Measurements from ENCODE around the gene TUBA8.
"Not testable (repeated sequence)": the region's sequence is repeated elsewhere in the genome, so short reads cannot be mapped to it uniquely, and the experiment has no call there.

The TUBA8 gene

DNA sequence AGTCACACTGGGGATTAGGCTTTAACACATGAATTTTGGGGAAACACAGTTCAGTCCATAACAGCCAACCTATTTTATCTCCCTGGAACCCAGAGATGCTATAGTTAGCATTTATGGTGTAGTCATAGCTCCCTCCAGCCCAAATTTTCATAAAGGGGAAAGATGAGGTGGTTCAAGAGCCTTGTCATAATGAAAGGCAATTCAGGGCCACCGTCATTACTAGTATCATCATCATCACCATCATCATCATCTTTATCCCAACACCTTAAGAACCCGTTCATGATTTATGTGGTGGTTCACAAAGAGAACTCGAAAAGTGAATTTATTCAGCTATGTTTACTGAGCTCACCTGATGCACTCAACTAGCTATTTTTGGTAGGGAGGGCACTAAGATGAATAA, 2.4 kb upstream of the TUBA8 start:
- DNase-seq, result no peak

DNA sequence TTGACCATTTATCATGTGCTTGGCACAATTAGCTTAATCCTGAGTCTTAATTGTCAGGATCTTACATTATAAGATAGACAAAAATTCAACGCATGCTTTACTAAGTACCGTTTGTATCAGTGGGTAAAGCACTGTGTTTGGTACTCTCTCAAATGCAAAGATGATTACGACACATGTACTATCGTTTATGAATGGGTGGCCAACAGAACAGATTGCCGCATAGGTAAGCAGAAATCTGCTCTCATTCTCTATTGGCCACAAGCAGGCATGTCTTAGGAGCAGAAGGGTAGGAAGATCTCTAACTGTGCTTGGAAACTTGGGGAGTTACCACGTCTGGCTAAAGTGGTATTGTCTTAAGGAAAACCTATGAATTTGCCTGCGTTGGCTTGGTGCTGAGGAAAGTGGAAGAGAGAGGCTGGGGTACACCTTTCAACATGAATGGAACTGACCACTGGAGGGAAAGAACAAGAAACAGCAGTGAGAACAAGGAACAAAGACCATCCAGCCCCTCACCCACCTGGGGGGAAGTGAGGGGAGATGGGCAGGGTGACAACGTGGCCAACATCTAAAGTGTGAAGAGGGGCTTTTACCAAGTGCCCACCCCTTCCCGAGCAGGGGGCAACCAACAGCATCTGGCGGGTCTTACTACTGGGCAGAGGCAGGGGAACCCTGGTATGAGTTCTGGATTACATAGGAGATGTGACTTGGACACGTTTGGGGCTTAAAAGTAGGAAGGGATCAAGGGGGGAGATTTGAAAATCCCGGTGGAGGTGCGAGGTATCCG, 1.0 kb upstream of the TUBA8 start:
- no peak for DNase-seq

DNA sequence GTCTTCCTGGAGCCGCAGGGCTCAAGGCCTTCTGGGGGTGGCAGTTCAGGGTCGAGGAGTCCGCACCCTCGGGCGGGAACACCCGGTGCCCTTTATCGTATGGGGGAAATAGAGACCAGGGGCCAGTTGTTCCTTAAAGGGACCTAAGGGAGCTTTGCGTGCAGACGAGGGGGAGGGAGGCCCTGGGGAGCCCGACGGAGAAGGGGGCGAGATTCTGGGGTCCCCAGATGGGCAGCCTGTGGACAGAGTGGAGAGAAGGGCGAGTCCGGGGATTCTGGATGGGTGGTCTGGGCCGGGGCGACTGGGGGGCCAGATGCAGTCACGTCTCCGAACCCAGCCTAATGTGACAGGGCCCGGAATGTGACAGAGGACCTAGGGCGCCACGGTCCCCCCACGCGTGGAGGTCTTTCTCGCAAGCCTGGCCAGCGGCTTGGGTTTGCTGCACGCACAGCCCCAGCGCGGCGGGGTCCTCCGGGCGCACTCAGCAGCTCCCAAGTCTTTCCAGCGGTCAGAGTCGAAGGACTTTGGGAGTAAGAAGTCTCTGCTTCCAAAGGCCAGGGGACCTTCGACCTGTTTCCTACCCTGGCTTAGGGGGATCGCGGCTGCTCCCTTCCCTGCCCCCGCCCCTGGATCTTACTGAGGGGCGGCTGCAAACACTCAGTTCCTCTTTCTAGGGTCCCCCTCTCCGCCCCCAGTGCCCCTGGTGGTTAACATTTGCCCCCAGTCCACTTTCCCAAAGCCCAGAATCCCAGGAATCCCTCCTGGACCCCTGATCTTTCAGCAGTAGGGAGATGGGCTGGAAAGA, 547 bp downstream of the TUBA8 start:
- DNase-seq, result no peak

DNA sequence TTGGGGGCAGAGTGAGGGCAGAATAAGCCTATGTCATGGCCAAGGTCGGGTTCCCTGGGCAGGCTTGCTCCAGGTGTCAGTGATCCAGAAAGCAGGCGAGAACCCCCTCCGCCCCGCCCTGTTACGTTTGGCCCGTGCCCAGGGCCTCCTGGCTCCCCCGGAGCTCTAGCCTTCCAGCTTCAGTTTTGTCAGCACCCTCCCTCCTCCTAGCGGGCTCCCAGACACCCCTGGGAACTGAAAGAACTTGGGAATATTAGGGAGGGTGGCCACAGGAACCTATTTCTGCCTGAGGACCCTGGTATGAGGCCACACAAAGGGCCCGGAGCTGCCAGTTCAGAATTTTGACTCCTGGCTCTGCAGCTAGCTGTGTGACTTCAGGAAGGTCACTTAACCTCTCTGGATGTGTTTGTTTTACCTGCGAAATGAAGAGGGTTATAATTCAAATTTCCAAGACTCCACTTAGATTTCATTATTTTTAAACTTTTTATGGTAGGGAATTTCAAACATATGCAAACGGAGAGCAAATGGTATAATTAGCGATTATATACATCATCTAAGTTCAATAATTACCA, 1.2 kb downstream of the TUBA8 start:
- DNase-seq, result no peak

DNA sequence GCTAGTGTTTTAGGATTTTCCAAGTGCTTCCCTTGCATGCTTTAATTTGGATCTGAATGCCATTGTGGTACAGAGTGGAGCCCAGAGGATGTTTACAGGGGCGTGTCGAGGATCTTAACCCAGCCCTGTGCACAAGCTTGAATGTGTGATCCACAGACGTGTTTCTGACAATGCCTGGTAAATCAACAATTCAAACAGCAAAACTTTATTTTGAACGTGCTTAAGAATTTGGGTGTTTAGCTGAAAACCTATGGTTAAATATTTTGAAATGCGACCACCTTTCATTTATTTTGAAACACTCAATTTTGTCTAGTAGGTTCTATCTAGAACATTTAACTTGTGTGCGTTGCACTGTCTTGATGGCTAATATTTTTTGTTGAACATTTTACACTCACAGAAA, 1.8 kb downstream of the TUBA8 start:
- DNase-seq, result no peak

DNA sequence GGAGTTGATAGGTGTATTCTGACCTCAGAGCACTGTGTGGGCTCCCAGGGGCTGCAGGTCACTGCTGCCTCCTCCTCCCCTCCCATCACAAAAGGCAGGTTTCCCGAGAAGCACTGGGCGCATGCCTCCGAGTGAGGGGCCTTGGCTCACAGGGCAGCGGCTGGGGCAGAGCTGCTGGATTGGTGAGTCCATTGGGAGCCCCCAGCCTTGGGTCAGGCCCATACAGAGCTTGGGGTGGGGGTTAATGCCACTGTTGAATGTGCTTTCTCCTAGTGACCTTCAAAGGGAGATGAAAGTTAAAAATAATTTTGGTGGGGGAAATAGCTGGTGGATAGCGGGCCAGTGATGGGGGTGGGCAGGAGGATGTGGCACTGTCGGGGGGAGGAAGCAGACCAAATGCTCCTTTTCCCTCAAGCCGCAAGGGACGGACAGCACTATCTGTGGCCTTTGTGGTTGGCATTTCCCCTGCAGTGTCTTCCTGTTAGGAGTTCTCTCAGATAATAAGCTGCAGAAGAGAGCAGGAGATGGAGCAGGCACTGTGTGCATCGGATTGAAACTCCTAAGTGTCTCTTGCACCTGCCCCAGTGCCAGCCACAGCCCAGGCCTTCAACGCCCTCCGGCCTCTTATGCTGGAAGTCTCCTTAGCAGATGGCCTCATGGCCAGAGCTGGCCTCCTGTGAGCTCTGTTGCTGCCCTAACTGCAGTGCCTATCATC, 3.2 kb downstream of the TUBA8 start:
- DNase-seq, result no peak

DNA sequence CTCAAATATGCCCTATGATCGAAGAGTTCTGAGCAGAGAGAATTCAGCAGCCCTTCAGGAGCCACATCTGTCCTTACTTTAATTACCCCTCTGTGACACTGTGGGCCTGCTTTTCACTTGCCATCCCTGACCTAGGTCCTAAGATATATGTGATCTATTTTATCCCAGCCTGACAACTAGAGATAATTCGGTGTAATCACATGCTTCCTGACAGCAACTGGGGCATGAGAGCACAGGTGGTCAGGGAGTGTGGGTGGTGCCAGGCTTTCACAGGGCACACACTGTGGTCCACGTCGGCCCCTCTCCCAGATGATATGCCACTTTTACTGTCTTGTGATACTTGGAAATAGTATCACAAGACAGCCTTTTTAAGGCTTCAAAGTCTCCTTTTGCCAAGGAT, 3.9 kb downstream of the TUBA8 start:
- DNase-seq, result no peak

DNA sequence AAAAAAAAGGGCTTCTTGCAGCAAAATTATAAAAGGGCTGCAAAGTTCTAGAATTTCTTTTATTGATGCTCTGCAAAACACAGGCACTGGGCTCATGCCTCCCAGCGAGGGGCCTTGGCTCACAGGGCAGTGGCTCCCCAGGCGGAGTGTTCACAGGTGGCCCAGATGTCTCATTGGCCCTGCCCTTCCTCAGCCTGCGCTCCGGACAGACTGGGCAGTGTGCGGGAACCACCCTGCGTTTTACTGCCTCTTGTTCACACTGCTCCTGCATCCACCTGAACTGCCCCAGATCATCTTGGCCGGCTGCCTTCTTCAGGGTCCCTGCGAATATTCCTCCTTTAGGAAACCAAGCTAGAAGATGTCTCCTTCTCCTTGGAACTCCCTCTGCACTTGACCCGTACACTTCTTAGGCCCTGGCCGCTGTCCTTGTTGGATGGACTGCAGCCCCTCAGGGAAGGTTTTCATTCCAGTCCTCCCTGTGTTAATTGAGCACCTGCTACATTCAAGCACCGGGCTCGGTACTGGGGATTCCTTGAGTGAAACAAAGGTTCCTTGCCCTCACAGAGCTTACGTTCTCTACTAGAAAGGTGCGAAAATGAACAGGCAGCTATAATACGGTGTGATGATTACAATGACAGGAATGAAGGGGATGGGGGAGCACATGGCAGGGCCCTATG, 4.5 kb downstream of the TUBA8 start:
- DNase-seq, result no peak

DNA sequence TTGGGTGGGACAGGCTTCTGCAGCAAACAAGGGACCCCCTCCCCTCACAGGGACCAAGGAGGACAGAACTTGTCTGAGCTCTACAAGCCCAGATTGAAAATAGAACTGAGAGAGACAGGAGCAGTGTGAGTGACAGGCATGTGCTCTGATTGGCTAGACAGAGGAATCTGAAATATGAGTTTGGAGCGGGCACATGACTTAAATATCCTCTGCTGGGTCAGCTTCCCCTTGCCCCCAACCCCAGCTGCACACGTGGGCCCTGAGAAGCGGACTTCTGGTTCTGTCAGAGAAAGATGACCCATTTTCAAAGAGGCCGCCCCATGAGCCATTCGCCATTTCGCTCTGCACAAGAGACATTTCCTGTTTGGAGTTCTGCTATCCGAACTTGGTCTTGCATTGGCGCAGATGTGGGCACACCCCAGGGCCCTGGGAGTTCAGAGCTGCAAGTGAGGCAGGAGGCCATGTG, 5.3 kb downstream of the TUBA8 start:
- no peak for DNase-seq

DNA sequence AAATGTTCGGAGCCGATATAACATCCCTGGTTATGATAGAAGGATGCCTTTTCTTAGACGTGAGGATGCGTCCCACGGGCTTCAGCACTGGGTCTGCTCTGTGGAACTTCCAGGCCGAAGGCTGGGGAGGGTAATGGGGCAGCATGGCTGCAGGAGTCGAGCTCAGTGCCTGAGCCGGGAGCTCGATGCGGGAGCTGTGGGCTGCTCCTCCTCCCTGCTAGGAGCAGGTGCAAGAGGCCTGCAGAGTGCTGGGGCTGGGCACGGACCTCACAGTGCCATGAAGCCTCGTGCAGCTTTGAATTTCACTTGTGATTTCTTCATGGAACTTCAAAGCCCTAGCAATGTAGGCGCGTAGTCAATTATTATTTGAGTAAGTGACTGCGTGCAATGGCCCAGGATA, 6.0 kb downstream of the TUBA8 start:
- no peak for DNase-seq

DNA sequence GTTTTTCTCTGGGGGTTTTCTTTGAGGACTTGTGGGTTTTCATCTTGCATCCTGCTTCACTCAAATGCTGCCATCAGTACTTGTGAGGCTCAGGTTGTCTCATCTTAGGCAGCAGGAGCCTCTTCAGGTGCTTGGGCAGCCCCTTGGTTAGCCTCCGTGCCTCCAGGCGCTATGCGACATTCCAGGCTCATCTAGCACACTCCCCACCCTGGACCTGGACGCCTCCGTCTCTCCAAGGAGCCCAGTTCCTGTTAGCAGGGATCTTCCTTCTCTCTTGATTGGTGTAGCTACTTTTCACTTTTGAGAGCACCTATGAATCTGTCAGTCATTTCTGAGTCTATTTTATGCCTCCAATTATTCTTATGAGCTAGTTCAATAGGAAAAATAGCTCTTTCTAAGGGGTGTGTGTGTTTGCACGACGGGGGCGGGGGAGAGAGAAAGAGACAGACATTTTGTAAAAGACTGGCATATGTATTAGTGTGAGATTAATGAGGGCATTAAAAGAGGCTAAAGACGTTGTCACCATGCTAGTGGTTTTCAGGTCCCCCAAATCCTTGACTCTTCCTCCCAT, 7.8 kb downstream of the TUBA8 start:
- no peak for DNase-seq

DNA sequence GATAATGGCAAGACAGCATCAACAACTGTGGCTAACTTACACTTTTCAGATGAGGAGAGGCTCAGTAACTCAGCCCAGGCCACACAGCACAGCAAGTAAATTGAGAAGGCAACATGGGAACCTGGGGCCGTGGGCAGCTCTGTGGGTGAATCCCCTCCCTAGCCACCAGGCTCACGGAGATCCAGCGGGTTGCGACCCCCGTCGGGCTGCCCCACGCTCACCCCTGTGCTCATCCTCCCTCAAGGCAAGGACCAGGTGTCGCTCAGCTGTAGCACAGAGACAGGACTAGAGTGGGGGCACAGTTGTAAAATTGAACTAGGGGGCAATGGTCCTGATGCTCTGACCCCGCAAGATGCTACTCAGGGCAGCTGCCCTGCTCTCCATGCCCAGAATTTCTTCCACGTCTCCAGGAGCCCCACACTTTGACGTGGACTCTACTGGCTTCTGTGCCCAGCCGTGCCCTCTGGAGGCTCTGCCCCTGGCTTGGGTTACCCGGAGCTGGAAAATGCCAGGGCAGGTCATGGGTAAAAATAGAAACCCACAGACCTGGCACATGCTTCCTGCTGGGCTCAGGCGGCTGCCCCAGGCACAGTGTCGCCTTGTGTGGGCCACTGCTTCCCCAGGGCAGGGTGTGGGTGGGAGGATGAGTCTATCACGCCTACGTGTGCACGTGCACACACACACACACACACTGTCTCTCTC, 9.0 kb downstream of the TUBA8 start:
- no peak for DNase-seq

DNA sequence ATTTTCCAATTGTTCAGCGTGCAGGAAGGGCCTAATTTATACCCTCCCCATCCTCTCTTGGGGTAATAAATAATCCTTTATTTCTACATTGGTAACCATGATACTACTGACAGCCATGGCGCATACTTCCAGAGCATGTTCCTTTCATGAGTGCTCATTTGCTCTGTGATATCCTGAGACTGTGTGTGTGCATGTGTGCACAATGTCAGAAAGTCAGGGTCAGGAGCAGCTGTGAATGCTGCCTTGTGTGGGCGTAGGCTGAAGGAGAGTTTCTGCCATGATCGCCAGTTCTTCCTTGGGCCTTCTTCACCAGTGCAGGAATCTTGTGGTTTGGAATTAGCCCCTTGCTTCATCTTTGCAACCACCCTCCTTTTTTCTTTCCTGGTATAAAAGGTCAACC, 10.2 kb downstream of the TUBA8 start:
- DNase-seq, result no peak

DNA sequence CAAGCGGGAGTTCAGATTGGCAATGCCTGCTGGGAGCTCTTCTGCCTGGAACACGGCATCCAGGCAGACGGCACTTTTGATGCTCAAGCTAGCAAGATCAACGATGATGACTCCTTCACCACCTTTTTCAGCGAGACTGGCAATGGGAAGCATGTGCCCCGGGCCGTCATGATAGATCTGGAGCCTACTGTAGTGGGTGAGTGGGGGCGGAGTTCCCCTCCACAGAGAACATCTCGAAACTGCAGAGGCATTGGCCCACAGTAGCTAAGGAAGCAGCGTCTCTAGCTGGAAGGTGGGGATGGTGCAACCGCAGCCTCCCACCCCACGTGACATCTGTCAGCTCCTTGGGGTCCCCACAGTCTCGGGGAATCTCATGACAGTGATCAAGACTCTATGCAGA, 10.9 kb downstream of the TUBA8 start:
- no peak for DNase-seq

DNA sequence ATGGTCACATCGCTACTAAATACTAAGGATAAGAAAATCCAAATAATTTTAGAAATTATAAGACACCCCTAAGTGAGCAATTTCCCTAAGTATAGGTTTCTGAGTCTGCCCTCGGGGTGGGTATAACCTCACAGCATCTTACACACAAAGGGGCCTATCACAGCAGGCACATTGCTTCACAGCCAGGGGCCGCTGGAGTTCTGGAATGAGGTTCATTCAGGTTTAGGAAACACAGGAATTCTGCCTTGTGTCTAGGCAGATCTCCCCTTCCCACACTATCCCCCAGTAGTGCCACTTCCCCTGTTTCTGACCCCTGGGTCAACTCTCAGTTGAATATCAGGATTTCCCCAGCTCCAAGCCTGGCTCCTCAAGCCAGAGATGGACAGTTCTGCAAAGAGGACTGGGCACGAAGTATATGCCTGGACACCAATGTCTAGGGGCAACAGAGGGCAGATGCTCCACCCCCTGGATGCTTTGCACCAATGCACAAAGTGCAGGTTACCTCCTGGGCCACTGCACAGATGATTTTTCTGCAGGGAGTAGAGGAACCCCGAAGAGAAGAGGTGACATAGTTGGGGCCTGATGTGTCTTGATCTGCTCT, 11.4 kb downstream of the TUBA8 start:
- no peak for DNase-seq

DNA sequence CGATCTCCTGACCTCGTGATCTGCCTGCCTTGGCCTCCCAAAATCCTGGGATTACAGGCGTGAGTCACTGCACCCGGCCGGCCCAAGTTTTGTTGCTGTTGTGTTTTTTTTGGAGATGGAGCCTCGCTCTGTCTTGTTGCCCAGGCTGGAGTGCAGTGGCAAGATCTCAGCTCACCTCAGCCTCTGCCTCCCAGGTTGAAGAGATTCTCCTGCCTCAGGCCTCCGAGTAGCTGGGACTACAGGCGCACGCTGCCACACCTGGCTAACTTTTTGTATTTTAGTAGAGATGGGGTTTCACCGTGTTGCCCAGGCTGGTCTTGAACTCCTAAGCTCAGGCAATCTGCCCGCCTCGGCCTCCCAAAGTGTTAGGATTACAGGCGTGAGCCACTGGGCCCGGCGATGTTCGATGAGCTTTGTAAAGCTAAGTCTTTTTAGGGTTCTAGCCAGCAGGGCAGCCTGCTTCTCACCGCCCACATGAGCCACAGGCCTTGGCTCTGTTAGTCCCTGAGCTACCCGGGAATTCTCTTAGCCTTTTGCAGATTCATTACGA, 12.9 kb downstream of the TUBA8 start:
- not testable (repeated sequence) for DNase-seq

DNA sequence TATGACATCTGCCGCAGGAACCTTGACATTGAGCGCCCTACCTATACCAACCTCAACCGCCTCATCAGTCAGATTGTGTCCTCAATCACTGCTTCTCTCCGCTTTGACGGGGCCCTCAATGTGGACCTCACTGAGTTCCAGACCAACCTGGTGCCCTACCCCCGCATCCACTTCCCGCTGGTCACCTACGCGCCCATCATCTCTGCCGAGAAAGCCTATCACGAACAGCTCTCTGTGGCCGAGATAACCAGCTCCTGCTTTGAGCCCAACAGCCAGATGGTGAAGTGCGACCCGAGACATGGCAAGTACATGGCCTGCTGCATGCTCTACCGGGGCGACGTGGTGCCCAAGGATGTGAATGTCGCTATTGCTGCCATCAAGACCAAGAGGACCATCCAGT, 16.0 kb downstream of the TUBA8 start:
- no peak for DNase-seq

DNA sequence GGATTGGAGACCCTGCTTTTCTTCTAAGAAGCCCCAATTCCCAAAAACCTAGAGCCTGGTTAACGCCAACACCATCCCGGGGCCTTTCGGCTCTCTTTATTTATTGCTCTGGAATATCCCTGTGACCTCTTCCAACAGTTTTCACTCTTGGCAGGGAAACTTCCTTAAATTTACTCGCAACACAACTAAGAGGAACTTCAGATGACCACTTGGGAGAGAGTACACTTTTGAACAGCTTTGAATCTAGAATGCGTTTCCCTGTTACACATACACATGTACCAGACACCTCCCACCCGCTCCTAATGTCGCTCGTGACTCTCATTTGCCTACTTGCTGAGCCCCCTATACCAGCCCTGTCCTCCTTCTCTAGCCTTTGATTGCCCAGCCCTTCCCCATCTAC, 19.4 kb downstream of the TUBA8 start:
- DNase-seq, result no peak

DNA sequence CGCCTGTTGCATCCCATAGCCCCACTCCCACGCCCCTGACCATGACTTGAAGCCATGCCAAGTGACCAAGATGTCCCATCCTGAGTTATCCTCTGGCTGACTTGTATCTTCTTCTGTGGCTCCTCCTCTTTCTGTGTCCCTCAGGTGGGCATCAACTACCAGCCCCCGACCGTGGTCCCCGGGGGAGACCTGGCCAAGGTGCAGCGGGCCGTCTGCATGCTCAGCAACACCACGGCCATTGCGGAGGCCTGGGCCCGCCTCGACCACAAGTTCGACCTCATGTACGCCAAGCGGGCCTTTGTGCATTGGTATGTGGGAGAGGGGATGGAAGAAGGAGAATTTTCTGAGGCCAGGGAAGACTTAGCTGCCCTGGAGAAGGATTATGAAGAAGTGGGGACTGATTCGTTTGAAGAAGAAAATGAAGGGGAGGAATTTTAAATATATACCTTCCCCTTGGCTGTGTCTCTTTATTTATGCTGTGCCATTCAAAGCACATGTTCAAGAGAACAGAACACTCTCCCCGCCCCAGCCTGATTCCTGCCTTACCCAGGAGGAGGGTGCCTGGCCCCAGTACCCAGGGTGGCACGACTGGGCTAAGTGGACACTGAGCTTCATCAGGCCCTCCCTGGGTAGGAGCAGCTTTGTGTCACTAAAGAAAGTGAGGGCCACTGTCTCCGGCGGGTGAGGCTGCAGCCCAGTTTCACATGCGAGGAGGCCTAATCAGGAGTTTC, 20.3 kb downstream of the TUBA8 start:
- DNase-seq, result no peak

DNA sequence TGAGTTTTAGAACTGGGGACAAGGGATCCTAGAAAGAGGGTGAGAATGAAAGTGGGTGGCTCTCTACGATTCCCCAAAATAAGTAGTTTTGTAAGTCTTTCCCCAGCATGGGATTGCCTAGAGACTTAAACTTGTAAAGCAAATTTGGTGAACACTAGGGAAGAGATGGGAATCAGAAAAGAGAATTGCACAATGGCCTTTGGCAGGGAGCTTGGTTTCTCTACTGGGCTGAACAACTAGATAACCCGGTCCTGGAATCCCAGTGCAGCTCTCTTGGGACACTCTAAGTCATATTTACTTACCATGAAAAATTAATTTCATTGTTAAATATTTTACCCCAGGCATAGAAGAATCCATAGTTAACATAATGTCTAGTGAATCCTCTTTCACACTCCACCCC, 22.8 kb downstream of the TUBA8 start:
- DNase-seq, result no peak
